Peyer's patch (tissue), 4 donors: ENCODE measurements around the gene TENT5A. TPM values are rescaled to one million over a fixed set of nuclear protein-coding genes. Genes with fewer than 3 reads are reported as not detected.

Experiments used
- DNase-seq, 3 donors: peaks; one replicate each; pipeline ENCODE4 v3.0.0-alpha.2; 2017 to 2019
- H3K27ac ChIP-seq, 4 donors: fragments of 200-600 bp; sonication (generic); one replicate each; pipeline ENCODE4 v1.5.1; 2016 to 2019
- H3K27me3 ChIP-seq, 2 donors: fragments of 200-600 bp; sonication (generic); one replicate each; pipeline ENCODE4 v1.5.1; 2019
- H3K36me3 ChIP-seq, 3 donors: fragments of 200-600 bp; sonication (generic); one replicate each; pipeline ENCODE4 v1.5.1; 2016 to 2019
- H3K4me1 ChIP-seq, 4 donors: fragments of 200-600 bp; sonication (generic); one replicate each; pipeline ENCODE4 v1.5.1; 2016 to 2019
- H3K4me3 ChIP-seq, 4 donors: fragments of 200-600 bp; sonication (generic); 1 replicate in 3 of 4; 2 replicates in 1 of 4; pipeline ENCODE4 v1.5.1; 2016 to 2019; ENCODE audit warnings: mild to moderate bottlenecking in 1 of 4
- H3K9me3 ChIP-seq, 4 donors: fragments of 200-600 bp; sonication (generic); one replicate each; pipeline ENCODE4 v1.5.1; 2016 to 2019; ENCODE audit warnings: mild to moderate bottlenecking in 1 of 4
- CTCF ChIP-seq, 6 experiments: fragments of 450-650 bp in 4 of 6; fragments of 200-600 bp in 2 of 6; sonication (generic) in 1 of 6; IDR thresholded peaks; one replicate each; pipeline ENCODE4 v1.5.1; 2017 to 2019; ENCODE audit warnings: antibody characterized with exemption in 6 of 6, mild to moderate bottlenecking in 3 of 6, moderate library complexity in 1 of 6
- POLR2A ChIP-seq, 2 donors: fragments of 450-650 bp; IDR thresholded peaks; one replicate each; pipeline ENCODE4 v1.5.1; 2017; ENCODE audit warnings: antibody characterized with exemption in 2 of 2, mild to moderate bottlenecking in 2 of 2, moderate library complexity in 2 of 2
- small RNA-seq, 2 donors: library from RNA; depleted of rRNA; stranded (forward); fragments of <200 nt; gene quantifications; one replicate each; pipeline ENCODE3, GENCODE V24; 2016
- total RNA-seq, 4 donors: library from RNA; depleted of rRNA; stranded (reverse); fragments of >200 nt; gene quantifications; one replicate each; pipeline ENCODE4 v1.1.0, GENCODE V29; 2016

TENT5A gene
- total RNA-seq, 4 donors from 2014 or later, result 35.4 to 73.4 (median 58.6) TPM

- no peaks in the 10 kb centered on the region for H3K27me3 ChIP-seq
- H3K9me3 ChIP-seq, result no peaks in the 10 kb centered on the region
- TF ChIP-seq CTCF (IDR thresholded peaks at IDR 0.05), result no peak
- no peak for TF ChIP-seq POLR2A (IDR thresholded peaks at IDR 0.05)
- no peaks in the 10 kb centered on the region for H3K4me1 ChIP-seq
- no peak overlapping the region for H3K4me3 ChIP-seq
- DNase-seq, result no peak
- no peak overlapping the region for H3K27ac ChIP-seq
- H3K36me3 ChIP-seq, result no peaks in the 10 kb centered on the region
Measured at GRCh38 chr6:81700414-81700813, 52.1 kb downstream of the TENT5A start.

- no peak overlapping the region for H3K27ac ChIP-seq
- no peak for DNase-seq
Measured at GRCh38 chr6:81697559-81697958, 54.9 kb downstream of the TENT5A start.

GRCh38 chr6:81696524-81696923, 56.0 kb downstream of the TENT5A start:
- no peak for TF ChIP-seq POLR2A (IDR thresholded peaks at IDR 0.05)
- no peak for TF ChIP-seq CTCF (IDR thresholded peaks at IDR 0.05)
- Histone ChIP-seq H3K27me3 (no peaks in the 10 kb centered on the region), H3K36me3 (no peaks in the 10 kb centered on the region), H3K4me3 (no peak overlapping the region), H3K27ac (no peak overlapping the region), H3K4me1 (no peaks in the 10 kb centered on the region), H3K9me3 (no peaks in the 10 kb centered on the region)
- no peak for DNase-seq

More at GRCh38 chr6:81697559-81697958, 54.9 kb downstream of the TENT5A start:
- no peak overlapping the region for H3K4me3 ChIP-seq
- TF ChIP-seq CTCF (IDR thresholded peaks at IDR 0.05), result no peak
- TF ChIP-seq POLR2A (IDR thresholded peaks at IDR 0.05), result no peak
- H3K36me3 ChIP-seq, result no peaks in the 10 kb centered on the region
- no peaks in the 10 kb centered on the region for H3K9me3 ChIP-seq
- H3K4me1 ChIP-seq, result no peaks in the 10 kb centered on the region
- H3K27me3 ChIP-seq, result no peaks in the 10 kb centered on the region

Small RNAs within 50 kb of the gene (small RNA-seq; reads per million reads assigned to genes)
- 0 reads per million in 2 donors for gene AL078599.1
- 0 reads per million in 2 donors for gene RF00156
